ENCODE data around the gene TMEM150A.
"Not testable (repeated sequence)": the region's sequence is repeated elsewhere in the genome, so short reads cannot be mapped to it uniquely, and the experiment has no call there.

Gene TMEM150A

DNA sequence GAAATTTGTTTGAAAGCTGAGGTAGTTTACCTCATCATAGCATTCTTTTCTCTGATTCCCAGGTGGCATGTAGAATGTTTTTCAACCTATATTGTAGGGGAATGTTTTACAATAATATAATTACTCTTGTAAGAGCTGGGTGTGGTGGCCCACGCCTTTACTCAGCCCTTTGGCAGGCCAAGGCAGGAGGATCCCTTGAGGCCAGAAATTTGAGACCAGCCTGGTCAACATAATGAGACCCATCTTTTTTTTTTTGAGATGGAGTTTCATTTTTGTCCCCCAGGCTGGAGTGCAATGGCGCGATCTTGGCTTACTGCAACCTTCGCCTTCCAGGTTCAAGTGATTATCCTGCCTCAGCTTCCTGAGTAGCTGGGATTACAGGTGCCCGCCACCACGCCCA is 17.1 kb upstream of the TMEM150A start:
- Histone ChIP-seq H3K79me2 (ENCODE audit: low read length) (peaks cover 50% of the 10 kb centered on the region), H3K36me3 (replicated peaks; ENCODE audit: low read depth, low read length) (peaks cover 37% of the 10 kb centered on the region)

DNA sequence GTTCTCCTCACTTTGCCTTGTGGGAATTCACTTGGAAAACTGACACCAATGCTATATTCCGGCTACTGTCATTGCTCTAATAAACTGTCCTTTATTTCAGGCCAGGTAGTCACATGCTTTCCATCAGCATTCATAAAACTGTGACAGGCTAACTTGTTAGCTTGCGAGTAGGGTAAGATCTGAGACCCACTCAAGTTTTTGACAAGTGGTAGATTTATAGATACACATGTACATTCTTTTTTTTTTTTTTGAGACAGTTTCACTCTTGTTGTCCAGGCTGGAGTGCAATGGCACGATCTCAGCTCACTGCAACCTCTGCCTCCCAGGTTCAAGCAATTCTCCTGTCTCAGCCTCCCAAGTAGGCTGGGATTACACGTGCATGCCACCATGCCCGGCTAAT is 15.2 kb upstream of the TMEM150A start:
- H3K27ac ChIP-seq (ENCODE audit: low read length); H2AFZ ChIP-seq (ENCODE audit: low read depth, low read length); H3K27me3 ChIP-seq (ENCODE audit: low read depth, low read length); H4K20me1 ChIP-seq (ENCODE audit: insufficient read depth, low read length); H3K9me3 ChIP-seq (ENCODE audit: insufficient read depth, low read length); H3K4me1 ChIP-seq (ENCODE audit: low read length); H3K9ac ChIP-seq (ENCODE audit: low read length): not testable (repeated sequence)
- H3K36me3 ChIP-seq (replicated peaks; ENCODE audit: low read depth, low read length) = peaks cover 25% of the 10 kb centered on the region
- H3K79me2 ChIP-seq (ENCODE audit: low read length) = peaks cover 50% of the 10 kb centered on the region
- peak overlapping the region; percentile 88; the same call in 1 of the 2 replicates for H3K4me3 ChIP-seq (ENCODE audit: low read length)
- peak overlapping the region; percentile 92 for H3K4me2 ChIP-seq (ENCODE audit: low read length)

More for the DNA sequence above, 17.1 kb upstream of the TMEM150A start:
- H3K27ac ChIP-seq (ENCODE audit: low read length) = no peak overlapping the region
- H3K27me3 ChIP-seq (ENCODE audit: low read depth, low read length) = no peaks in the 10 kb centered on the region
- H2AFZ ChIP-seq (ENCODE audit: low read depth, low read length) = no peak overlapping the region
- H3K4me1 ChIP-seq (ENCODE audit: low read length) = peaks cover 8% of the 10 kb centered on the region
- H3K9ac ChIP-seq (ENCODE audit: low read length) = no peak overlapping the region
- H3K4me3 ChIP-seq (ENCODE audit: low read length) = no peak overlapping the region
- no peaks in the 10 kb centered on the region for H3K9me3 ChIP-seq (ENCODE audit: insufficient read depth, low read length)
- no peak overlapping the region for H3K4me2 ChIP-seq (ENCODE audit: low read length)
- H4K20me1 ChIP-seq (ENCODE audit: insufficient read depth, low read length) = peaks cover 7% of the 10 kb centered on the region
- no peak for TF ChIP-seq EZH2phosphoT487 (IDR thresholded peaks at IDR 0.05; ENCODE audit: low read depth)
- TF ChIP-seq, protein P1, sequence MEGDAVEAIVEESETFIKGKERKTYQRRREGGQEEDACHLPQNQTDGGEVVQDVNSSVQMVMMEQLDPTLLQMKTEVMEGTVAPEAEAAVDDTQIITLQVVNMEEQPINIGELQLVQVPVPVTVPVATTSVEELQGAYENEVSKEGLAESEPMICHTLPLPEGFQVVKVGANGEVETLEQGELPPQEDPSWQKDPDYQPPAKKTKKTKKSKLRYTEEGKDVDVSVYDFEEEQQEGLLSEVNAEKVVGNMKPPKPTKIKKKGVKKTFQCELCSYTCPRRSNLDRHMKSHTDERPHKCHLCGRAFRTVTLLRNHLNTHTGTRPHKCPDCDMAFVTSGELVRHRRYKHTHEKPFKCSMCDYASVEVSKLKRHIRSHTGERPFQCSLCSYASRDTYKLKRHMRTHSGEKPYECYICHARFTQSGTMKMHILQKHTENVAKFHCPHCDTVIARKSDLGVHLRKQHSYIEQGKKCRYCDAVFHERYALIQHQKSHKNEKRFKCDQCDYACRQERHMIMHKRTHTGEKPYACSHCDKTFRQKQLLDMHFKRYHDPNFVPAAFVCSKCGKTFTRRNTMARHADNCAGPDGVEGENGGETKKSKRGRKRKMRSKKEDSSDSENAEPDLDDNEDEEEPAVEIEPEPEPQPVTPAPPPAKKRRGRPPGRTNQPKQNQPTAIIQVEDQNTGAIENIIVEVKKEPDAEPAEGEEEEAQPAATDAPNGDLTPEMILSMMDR (IDR thresholded peaks at IDR 0.05; ENCODE audit: low read depth, low read length) = no peak

DNA sequence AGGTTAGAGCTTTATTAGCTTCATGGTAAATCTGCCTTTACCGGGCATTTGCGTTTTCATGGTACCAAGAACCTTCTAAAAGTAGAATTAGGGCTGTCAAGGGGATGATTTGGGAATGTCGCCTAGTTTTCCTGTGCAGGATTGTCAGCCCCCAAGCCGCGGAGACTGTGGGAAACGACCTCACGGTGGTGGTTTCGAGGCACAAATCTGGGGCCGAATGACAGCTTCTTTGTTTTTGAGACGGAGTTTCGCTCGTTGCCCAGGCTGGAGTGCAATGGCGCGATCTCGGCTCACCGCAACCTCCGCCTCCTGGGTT is 12.9 kb upstream of the TMEM150A start:
- TF ChIP-seq, protein P1 (IDR thresholded peaks at IDR 0.05; ENCODE audit: low read depth, low read length) = no peak
- TF ChIP-seq EZH2phosphoT487 (IDR thresholded peaks at IDR 0.05; ENCODE audit: low read depth) = no peak
- peaks cover 7% of the 10 kb centered on the region for H4K20me1 ChIP-seq (ENCODE audit: insufficient read depth, low read length)
- no peaks in the 10 kb centered on the region for H3K9me3 ChIP-seq (ENCODE audit: insufficient read depth, low read length)
- H3K4me3 ChIP-seq (ENCODE audit: low read length) = no peak overlapping the region
- peaks cover 13% of the 10 kb centered on the region for H3K4me1 ChIP-seq (ENCODE audit: low read length)
- no peak overlapping the region for H3K9ac ChIP-seq (ENCODE audit: low read length)
- H3K36me3 ChIP-seq (replicated peaks; ENCODE audit: low read depth, low read length) = peaks cover 14% of the 10 kb centered on the region
- H3K27me3 ChIP-seq (ENCODE audit: low read depth, low read length) = no peaks in the 10 kb centered on the region
- H3K79me2 ChIP-seq (ENCODE audit: low read length) = peaks cover 54% of the 10 kb centered on the region
- no peak overlapping the region for H2AFZ ChIP-seq (ENCODE audit: low read depth, low read length)
- no peak overlapping the region for H3K27ac ChIP-seq (ENCODE audit: low read length)
- H3K4me2 ChIP-seq (ENCODE audit: low read length) = no peak overlapping the region

DNA sequence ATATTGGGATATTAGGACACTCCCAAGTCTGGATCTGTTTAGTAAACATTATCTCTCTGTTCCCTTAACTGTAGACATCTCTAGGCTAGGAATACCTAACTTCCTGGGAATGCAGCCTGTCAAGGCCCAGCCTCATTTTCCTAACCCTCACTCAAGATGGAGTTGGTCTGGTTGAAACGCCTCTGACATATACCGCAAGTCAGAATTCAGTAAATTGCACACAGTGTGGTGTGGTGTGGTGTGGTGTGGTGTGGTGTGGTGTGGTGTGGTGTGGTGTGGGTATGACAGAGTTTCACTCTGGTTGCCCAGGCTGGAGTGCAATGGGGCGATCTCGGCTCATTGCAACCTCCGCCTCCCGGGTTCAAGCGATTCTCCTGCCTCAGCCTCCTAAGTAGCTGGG is 12.3 kb upstream of the TMEM150A start:
- H3K27ac ChIP-seq (ENCODE audit: low read length); H3K4me2 ChIP-seq (ENCODE audit: low read length); H2AFZ ChIP-seq (ENCODE audit: low read depth, low read length); H3K9me3 ChIP-seq (ENCODE audit: insufficient read depth, low read length); H4K20me1 ChIP-seq (ENCODE audit: insufficient read depth, low read length); H3K4me3 ChIP-seq (ENCODE audit: low read length); H3K27me3 ChIP-seq (ENCODE audit: low read depth, low read length); H3K9ac ChIP-seq (ENCODE audit: low read length): not testable (repeated sequence)
- Histone ChIP-seq H3K36me3 (replicated peaks; ENCODE audit: low read depth, low read length) (peaks cover 14% of the 10 kb centered on the region), H3K79me2 (ENCODE audit: low read length) (peaks cover 52% of the 10 kb centered on the region), H3K4me1 (ENCODE audit: low read length) (peaks cover 13% of the 10 kb centered on the region)

DNA sequence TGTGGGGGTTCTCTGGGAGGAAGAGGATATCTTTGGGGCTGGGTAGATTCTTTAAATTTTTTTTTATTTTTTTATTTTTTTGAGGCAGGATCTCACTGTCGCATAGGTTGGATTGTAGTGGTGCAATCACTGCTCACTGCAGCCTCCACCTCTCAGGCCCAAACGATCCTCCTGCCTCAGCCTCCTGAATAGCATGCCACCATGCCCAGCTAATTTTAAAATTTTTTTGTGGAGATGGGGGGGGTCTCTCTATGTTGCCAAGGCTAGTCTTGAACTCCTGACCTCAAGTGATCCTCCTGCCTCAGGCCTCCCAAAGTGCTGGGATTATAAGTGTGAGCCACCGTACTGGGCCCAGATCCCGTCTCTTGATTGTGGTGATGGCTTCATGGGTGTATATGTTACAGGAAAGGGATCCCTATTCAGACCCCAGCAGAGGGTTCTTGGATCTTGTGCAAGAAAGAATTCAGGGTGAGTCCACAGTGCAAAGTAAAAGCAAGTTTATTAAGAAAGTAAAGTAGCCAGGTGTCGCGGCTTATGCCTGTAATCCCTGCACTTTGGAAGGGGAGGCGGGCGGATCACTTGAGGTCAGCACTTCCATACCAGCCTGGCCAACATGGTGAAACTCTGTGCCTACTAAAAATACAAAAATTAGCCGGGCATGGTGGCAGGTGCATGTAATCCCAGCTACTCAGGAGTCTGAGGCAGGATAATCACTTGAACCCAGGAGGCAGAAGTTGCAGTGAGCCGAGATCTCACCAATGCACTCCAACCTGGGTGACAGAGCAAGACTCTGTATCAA is 11.4 kb upstream of the TMEM150A start:
- Histone ChIP-seq H2AFZ (ENCODE audit: low read depth, low read length) (no peak overlapping the region), H3K9ac (ENCODE audit: low read length) (no peak overlapping the region), H3K36me3 (replicated peaks; ENCODE audit: low read depth, low read length) (peaks cover 12% of the 10 kb centered on the region), H3K4me2 (ENCODE audit: low read length) (no peak overlapping the region), H3K4me3 (ENCODE audit: low read length) (no peak overlapping the region), H3K27ac (ENCODE audit: low read length) (no peak overlapping the region), H3K27me3 (ENCODE audit: low read depth, low read length) (no peaks in the 10 kb centered on the region), H3K9me3 (ENCODE audit: insufficient read depth, low read length) (no peaks in the 10 kb centered on the region), H3K4me1 (ENCODE audit: low read length) (peaks cover 13% of the 10 kb centered on the region), H4K20me1 (ENCODE audit: insufficient read depth, low read length) (peaks cover 7% of the 10 kb centered on the region), H3K79me2 (ENCODE audit: low read length) (peaks cover 44% of the 10 kb centered on the region)
- TF ChIP-seq, protein P1 (IDR thresholded peaks at IDR 0.05; ENCODE audit: low read depth, low read length) = no peak
- no peak for TF ChIP-seq EZH2phosphoT487 (IDR thresholded peaks at IDR 0.05; ENCODE audit: low read depth)
